ENCODE data around the gene UFSP1. TPM values are rescaled to one million over a fixed set of nuclear protein-coding genes. Genes with fewer than 3 reads are reported as not detected.

Gene UFSP1
- total and polyA plus RNA-seq, 2 experiments from 2014 or later: 3.9 to 16.0 TPM

DNA sequence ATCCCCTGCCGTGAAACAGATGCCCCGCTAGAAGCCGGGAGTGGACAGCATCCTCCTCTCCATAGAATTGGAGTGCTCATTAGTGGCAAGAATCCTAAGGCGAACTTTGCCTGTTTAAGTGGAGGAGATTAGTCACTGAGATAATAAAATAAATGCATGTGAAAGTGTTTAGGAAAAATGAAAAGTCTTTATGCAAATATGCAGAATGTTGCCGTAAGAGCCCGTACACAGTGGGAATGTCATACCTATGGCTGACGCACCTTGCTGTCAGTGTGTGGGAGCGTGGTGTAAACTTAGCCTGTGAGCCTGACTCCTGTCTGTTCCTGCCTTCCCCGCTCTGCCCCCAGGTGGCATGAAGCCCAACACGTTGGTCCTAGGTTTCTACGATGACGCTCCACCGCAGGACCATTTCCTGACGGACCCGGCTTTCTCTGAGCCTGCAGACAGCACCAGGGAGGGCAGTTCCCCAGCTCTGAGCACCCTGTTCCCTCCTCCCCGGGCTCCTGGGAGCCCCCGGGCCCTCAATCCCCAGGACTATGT lies 24.1 kb downstream of the UFSP1 start:
- Histone ChIP-seq H3K4me1 (ENCODE audit: low read depth) (peaks cover 7% of the 10 kb centered on the region), H3K4me3 (no peak overlapping the region), H3K9me3 (ENCODE audit: low read depth) (no peaks in the 10 kb centered on the region), H3K36me3 (no peaks in the 10 kb centered on the region), H3K27me3 (no peaks in the 10 kb centered on the region), H3K27ac (no peak overlapping the region)
- no peak for TF ChIP-seq CTCF (IDR thresholded peaks at IDR 0.05; ENCODE audit: low read depth, low read length)
- DNase-seq (ENCODE audit: low read depth in 1 of 2, low spot score in 1 of 2): no peak

DNA sequence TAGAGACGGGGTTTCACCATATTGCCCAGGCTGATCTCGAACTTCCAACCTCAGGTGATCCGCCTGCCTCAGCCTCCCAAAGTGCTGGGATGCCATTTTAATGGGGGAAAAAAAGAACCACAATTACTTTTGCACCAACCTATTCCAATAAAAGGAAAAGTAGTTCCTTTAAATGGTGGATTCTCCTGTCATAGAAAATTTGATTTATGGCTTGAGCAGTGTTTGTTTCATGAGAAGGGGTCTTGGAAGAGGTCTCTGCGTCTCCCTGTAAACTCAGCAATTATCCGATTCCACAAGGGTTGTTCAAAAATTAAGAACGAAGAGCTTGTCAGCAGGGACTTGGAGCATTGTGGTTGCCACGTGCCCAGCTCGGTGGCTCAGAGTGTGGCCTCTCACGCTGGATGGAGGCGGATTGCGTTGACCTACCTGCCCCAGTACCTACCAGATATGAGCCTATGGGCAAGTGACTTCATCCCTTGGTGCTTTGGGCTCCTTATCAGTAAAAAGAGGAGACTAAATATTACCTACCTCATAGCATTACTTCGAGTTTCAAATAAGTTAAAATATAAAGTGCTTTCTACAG lies 25.2 kb downstream of the UFSP1 start:
- Histone ChIP-seq H3K27me3 (no peaks in the 10 kb centered on the region), H3K27ac (no peak overlapping the region), H3K4me3 (no peak overlapping the region), H3K36me3 (no peaks in the 10 kb centered on the region), H3K4me1 (ENCODE audit: low read depth) (peaks cover 7% of the 10 kb centered on the region), H3K9me3 (ENCODE audit: low read depth) (no peaks in the 10 kb centered on the region)
- no peak for DNase-seq (ENCODE audit: low read depth in 1 of 2, low spot score in 1 of 2)
- TF ChIP-seq CTCF (IDR thresholded peaks at IDR 0.05; ENCODE audit: low read depth, low read length): no peak

DNA sequence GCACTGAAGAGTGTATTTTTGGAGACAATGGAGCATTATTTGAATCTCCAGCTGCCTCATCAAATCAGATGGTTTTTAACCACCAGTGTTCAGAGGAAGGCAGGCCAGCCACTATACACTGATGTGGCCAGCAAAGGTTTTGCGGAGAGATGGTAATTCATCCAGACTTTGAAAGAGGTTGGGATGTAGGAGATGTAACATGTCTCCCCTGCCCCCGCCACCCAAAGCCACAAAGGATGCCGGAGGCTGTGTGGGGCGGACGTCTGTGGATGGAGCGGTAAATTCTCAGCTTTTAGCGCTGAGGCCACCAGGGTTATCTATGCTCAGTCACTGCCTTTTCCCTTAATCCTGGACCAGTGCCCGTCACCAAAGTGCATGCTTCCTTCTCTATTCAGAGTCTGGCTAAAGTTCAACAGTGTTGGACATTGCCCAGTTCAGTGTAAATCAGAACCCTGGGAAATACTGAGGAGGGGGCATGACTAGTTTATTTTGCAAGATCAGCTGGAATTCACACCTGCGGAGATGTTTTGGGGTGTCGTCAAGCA lies 26.0 kb downstream of the UFSP1 start:
- peak in 1 of 2 donors; percentile 61 for DNase-seq (ENCODE audit: low read depth in 1 of 2, low spot score in 1 of 2)
- Histone ChIP-seq H3K36me3 (no peaks in the 10 kb centered on the region), H3K4me1 (ENCODE audit: low read depth) (peaks cover 6% of the 10 kb centered on the region), H3K27me3 (no peaks in the 10 kb centered on the region), H3K27ac (no peak overlapping the region), H3K9me3 (ENCODE audit: low read depth) (no peaks in the 10 kb centered on the region), H3K4me3 (no peak overlapping the region)
- no peak for TF ChIP-seq CTCF (IDR thresholded peaks at IDR 0.05; ENCODE audit: low read depth, low read length)

DNA sequence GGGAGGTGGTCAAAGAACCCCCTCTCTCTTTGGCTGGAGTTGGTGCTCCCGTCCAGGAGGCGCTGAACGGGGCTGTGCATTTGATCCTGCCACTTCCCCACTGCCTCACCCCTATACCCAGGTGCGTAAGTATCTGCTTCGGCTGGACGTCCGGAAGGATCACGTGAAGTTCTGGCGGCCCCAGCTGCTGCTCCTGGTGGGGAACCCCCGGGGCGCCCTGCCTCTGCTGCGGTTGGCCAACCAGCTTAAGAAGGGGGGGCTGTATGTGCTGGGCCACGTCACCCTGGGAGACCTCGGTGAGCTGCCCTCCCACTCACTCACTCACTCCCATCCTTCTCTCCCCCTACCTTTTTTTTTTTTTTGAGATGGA lies 27.9 kb downstream of the UFSP1 start:
- no peak overlapping the region for H3K4me3 ChIP-seq
- no peaks in the 10 kb centered on the region for H3K36me3 ChIP-seq

More for the DNA sequence above, 27.9 kb downstream of the UFSP1 start:
- no peak overlapping the region for H3K27ac ChIP-seq
- no peaks in the 10 kb centered on the region for H3K27me3 ChIP-seq
- TF ChIP-seq CTCF (IDR thresholded peaks at IDR 0.05; ENCODE audit: low read depth, low read length): no peak
- H3K4me1 ChIP-seq (ENCODE audit: low read depth): no peaks in the 10 kb centered on the region
- no peak for DNase-seq (ENCODE audit: low read depth in 1 of 2, low spot score in 1 of 2)
- H3K9me3 ChIP-seq (ENCODE audit: low read depth): no peaks in the 10 kb centered on the region

Measured in cardiac muscle cell (in vitro differentiated cells and primary cell).